COLO668 (cell line): Measurements from ENCODE around the gene ZBED2.
"Not testable (repeated sequence)": the region's sequence is repeated elsewhere in the genome, so short reads cannot be mapped to it uniquely, and the experiment has no call there.

ENCODE experiments used
- DNase-seq: peaks from one replicate; lab custom pipeline; 2025; ENCODE audit not compliant: unreplicated experiment; lab: John Stamatoyannopoulos, UW

The ZBED2 gene

GRCh38 chr3:111595232-111595631 is at the start of gene ZBED2:
TSS of gene ZBED2 (minus strand) at chr3:111595346. CDS start at chr3:111594201, 1,145 bp downstream.
- DNase-seq, result no peak

- DNase-seq, result no peak
Measured at GRCh38 chr3:111639316-111639715, 44.2 kb upstream of the ZBED2 start.

- DNase-seq, result no peak
Measured at GRCh38 chr3:111636366-111636885, 41.3 kb upstream of the ZBED2 start.

GRCh38 chr3:111635403-111635802 is 40.3 kb upstream of the ZBED2 start:
- no peak for DNase-seq

GRCh38 chr3:111630638-111631037 is 35.5 kb upstream of the ZBED2 start:
- DNase-seq, result not testable (repeated sequence)

- DNase-seq, result not testable (repeated sequence)
Measured at GRCh38 chr3:111629018-111629417, 33.9 kb upstream of the ZBED2 start.

- DNase-seq, result no peak
Measured at GRCh38 chr3:111627092-111627491, 31.9 kb upstream of the ZBED2 start.

- DNase-seq, result no peak
Measured at GRCh38 chr3:111621535-111621934, 26.4 kb upstream of the ZBED2 start.

GRCh38 chr3:111619833-111620232 is 24.7 kb upstream of the ZBED2 start:
- DNase-seq, result no peak

- no peak for DNase-seq
Measured at GRCh38 chr3:111618945-111619344, 23.8 kb upstream of the ZBED2 start.

- no peak for DNase-seq
Measured at GRCh38 chr3:111617912-111618601, 22.9 kb upstream of the ZBED2 start.

GRCh38 chr3:111617406-111617805 is 22.3 kb upstream of the ZBED2 start:
- no peak for DNase-seq

- DNase-seq, result no peak
Measured at GRCh38 chr3:111616417-111617105, 21.4 kb upstream of the ZBED2 start.

- no peak for DNase-seq
Measured at GRCh38 chr3:111615880-111616279, 20.7 kb upstream of the ZBED2 start.

GRCh38 chr3:111613294-111613693 is 18.1 kb upstream of the ZBED2 start:
- DNase-seq, result no peak

GRCh38 chr3:111610612-111611054 is 15.5 kb upstream of the ZBED2 start:
- DNase-seq, result no peak

- no peak for DNase-seq
Measured at GRCh38 chr3:111610189-111610588, 15.0 kb upstream of the ZBED2 start.

GRCh38 chr3:111609700-111610099 is 14.6 kb upstream of the ZBED2 start:
- no peak for DNase-seq

- no peak for DNase-seq
Measured at GRCh38 chr3:111608383-111608782, 13.2 kb upstream of the ZBED2 start.

GRCh38 chr3:111607240-111607920 is 12.2 kb upstream of the ZBED2 start:
- no peak for DNase-seq

- DNase-seq, result no peak
Measured at GRCh38 chr3:111605493-111605892, 10.3 kb upstream of the ZBED2 start.

- DNase-seq, result no peak
Measured at GRCh38 chr3:111605018-111605417, 9.9 kb upstream of the ZBED2 start.
